Spinal cord (tissue), 10 donors: Measurements from ENCODE around the gene PPA1. TPM values are rescaled to one million over a fixed set of nuclear protein-coding genes. Genes with fewer than 3 reads are reported as not detected.
A peak's percentile ranks its signal among the peaks of the same experiment; 100 is the strongest.
"Not testable (repeated sequence)": the region's sequence is repeated elsewhere in the genome, so short reads cannot be mapped to it uniquely, and the experiment has no call there.

Experiments
- DNase-seq, 6 donors: peaks; one replicate each; pipeline versions ENCODE4 v3.0.0 to v3.0.0-alpha.2; 2013 to 2015; ENCODE audit warnings: low spot score in 6 of 6, low read depth in 4 of 6
- H3K27ac ChIP-seq: one replicate; pipeline ENCODE4 v1.5.1; 2013; ENCODE audit warnings: low read depth, low read length, control low read depth
- H3K27me3 ChIP-seq: one replicate; pipeline ENCODE4 v1.6.1; 2013; ENCODE audit warnings: low read length; ENCODE audit not compliant: control insufficient read depth, insufficient read depth
- H3K36me3 ChIP-seq: one replicate; pipeline ENCODE4 v1.6.1; 2013; ENCODE audit warnings: low read length; ENCODE audit not compliant: control insufficient read depth, insufficient read depth
- H3K4me1 ChIP-seq: one replicate; pipeline ENCODE4 v1.6.1; 2013; ENCODE audit warnings: low read length; ENCODE audit not compliant: control insufficient read depth, insufficient read depth
- H3K4me3 ChIP-seq: one replicate; pipeline ENCODE4 v1.5.1; 2013; ENCODE audit warnings: low read depth, low read length, control low read depth
- H3K9me3 ChIP-seq: one replicate; pipeline ENCODE4 v1.6.1; 2013; ENCODE audit warnings: low read length; ENCODE audit not compliant: control insufficient read depth, insufficient read depth
- WGBS: methylation state at CpG from one replicate; pipeline ENCODE4 v1.1.5; 2013; ENCODE audit warnings: missing lambda C conversion rate; ENCODE audit not compliant: insufficient coverage; 5-methylcytosine and 5-hydroxymethylcytosine counted together
- polyA plus RNA-seq, 2 donors: library from polyadenylated mRNA; unstranded; fragments of 120-200 nt; gene quantifications; one replicate each; pipeline ENCODE4 v1.2.1, GENCODE V29; 2013; ENCODE audit not compliant: insufficient read length in 2 of 2
- small RNA-seq: library from RNA; depleted of rRNA; stranded (forward); fragments of <200 nt; gene quantifications from one replicate; pipeline ENCODE3, GENCODE V24; 2014; ENCODE audit warnings: low replicate concordance
- total RNA-seq, 2 donors: library from RNA; depleted of rRNA in 1 of 2; stranded (reverse); fragments of 120-200 nt in 1 of 2; fragments of >200 nt in 1 of 2; gene quantifications; one replicate each; pipeline versions ENCODE4 v1.2.3 to v1.2.4, GENCODE V29; 2013 to 2014
- donor health status: healthy.

The PPA1 gene
- total and polyA plus RNA-seq, 4 donors: 107 to 175 (median 154) TPM

GRCh38 chr10:70163448-70163847 lies 69.8 kb downstream of the PPA1 start:
- H3K27me3 ChIP-seq: no peaks in the 10 kb centered on the region
- no peaks in the 10 kb centered on the region for H3K9me3 ChIP-seq
- no peak for DNase-seq
- no peak overlapping the region for H3K4me3 ChIP-seq
- no peak overlapping the region for H3K27ac ChIP-seq
- no CpG with 5 or more reads among the region's 4 CpGs for WGBS
- H3K36me3 ChIP-seq: peaks cover 7% of the 10 kb centered on the region
- H3K4me1 ChIP-seq: no peaks in the 10 kb centered on the region

GRCh38 chr10:70162892-70163201 lies 70.4 kb downstream of the PPA1 start:
- DNase-seq: no peak
- H3K27me3 ChIP-seq: no peaks in the 10 kb centered on the region
- H3K27ac ChIP-seq: no peak overlapping the region
- H3K36me3 ChIP-seq: peaks cover 7% of the 10 kb centered on the region
- no peaks in the 10 kb centered on the region for H3K9me3 ChIP-seq
- no peaks in the 10 kb centered on the region for H3K4me1 ChIP-seq
- no CpG with 5 or more reads among the region's 1 CpG for WGBS
- no peak overlapping the region for H3K4me3 ChIP-seq

GRCh38 chr10:70162151-70162891 lies 70.9 kb downstream of the PPA1 start:
- Histone ChIP-seq H3K27ac (no peak overlapping the region), H3K27me3 (no peaks in the 10 kb centered on the region), H3K4me1 (no peaks in the 10 kb centered on the region), H3K9me3 (no peaks in the 10 kb centered on the region), H3K4me3 (no peak overlapping the region), H3K36me3 (peaks cover 7% of the 10 kb centered on the region)
- DNase-seq: no peak
- 60% methylated on average over 1 of the region's 2 CpGs for WGBS

DNA sequence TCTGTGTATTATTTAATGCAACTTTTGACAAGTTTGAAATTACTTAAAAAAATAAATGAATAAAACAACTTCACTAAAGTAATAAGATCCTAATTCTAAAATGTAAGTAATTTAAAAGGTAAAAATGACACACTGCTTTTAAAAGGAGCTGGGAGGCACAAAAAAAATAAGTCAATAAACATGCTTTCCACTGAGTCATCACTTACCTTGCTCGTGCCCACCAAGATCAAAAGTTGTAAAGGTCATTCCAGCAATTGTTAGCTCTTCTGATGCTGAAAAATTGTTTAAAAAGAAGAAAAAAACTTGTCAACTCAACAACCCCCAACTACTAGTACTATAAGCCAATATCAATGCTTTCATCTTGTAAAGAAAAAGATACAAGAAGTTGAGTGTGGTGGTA lies 72.4 kb downstream of the PPA1 start:
- Histone ChIP-seq H3K9me3 (no peaks in the 10 kb centered on the region), H3K36me3 (peaks cover 19% of the 10 kb centered on the region), H3K27ac (no peak overlapping the region), H3K4me3 (no peak overlapping the region), H3K4me1 (no peaks in the 10 kb centered on the region), H3K27me3 (no peaks in the 10 kb centered on the region)
- no peak for DNase-seq
- WGBS: no CpG with 5 or more reads among the region's 1 CpG

- peaks cover 19% of the 10 kb centered on the region for H3K36me3 ChIP-seq
- H3K4me3 ChIP-seq, H3K27me3 ChIP-seq, H3K27ac ChIP-seq, H3K4me1 ChIP-seq, H3K9me3 ChIP-seq, DNase-seq: not testable (repeated sequence)
- WGBS: 83% methylated on average over 1 of the region's 3 CpGs
Observed at GRCh38 chr10:70159366-70159765, 73.9 kb downstream of the PPA1 start.

DNA sequence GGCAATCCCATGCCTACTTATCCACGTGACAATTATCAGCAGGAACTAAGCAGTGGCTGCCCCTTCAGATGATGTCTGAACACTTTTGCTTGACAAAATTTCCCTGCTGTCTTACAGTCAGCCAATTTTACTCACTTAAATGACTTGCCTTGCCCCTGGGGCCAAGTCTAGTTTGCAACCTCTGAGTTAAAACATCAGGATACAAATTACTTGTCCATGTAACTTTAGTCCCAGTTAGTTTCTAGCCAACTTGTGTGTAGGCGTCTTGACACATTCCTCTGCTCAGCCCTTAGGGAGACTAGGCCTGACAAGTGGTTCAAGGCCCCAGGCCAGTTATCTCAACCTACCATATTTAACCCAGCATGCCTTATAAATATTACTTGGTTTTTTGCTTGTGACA lies 75.1 kb downstream of the PPA1 start:
- Histone ChIP-seq H3K27me3 (no peaks in the 10 kb centered on the region), H3K27ac (no peak overlapping the region), H3K36me3 (peaks cover 19% of the 10 kb centered on the region), H3K4me3 (no peak overlapping the region), H3K4me1 (no peaks in the 10 kb centered on the region), H3K9me3 (no peaks in the 10 kb centered on the region)
- 67% methylated on average over 1 of the region's 2 CpGs for WGBS
- DNase-seq: peak in 1 of 6 donors; percentile 19

GRCh38 chr10:70155255-70155838 lies 77.9 kb downstream of the PPA1 start:
- Histone ChIP-seq H3K36me3 (peaks cover 27% of the 10 kb centered on the region), H3K9me3 (no peaks in the 10 kb centered on the region), H3K4me3 (no peak overlapping the region), H3K27ac (no peak overlapping the region), H3K27me3 (no peaks in the 10 kb centered on the region), H3K4me1 (no peaks in the 10 kb centered on the region)
- WGBS: 79% methylated on average over 2 of the region's 3 CpGs
- no peak for DNase-seq

Small RNAs within 50 kb of the gene (small RNA-seq; reads per million reads assigned to genes)
- not detected for gene RPS25P9

Other genes with a start within 250 kb of the PPA1 start
- 10 to 100 TPM; 22.9 to 52.3 TPM for gene MACROH2A2, start 180.6 kb downstream of the PPA1 start, total RNA-seq
- 10 to 100 TPM; 77.5 to 84.2 TPM for gene MACROH2A2, start 180.6 kb downstream of the PPA1 start, polyA plus RNA-seq
- 1 to 10 TPM; 3.3 to 4.2 TPM for gene AIFM2, start 100.6 kb downstream of the PPA1 start, total RNA-seq
- 1 to 10 TPM; 4.5 to 7.8 TPM for gene AIFM2, start 100.6 kb downstream of the PPA1 start, polyA plus RNA-seq
- 1 to 10 TPM; 6.8 to 9.5 TPM for gene TYSND1, start 86.7 kb downstream of the PPA1 start, total RNA-seq
- gene TYSND1, start 86.7 kb downstream of the PPA1 start, polyA plus RNA-seq: 10 to 100 TPM in 1 of 2 donors, 1 to 10 TPM in 1; 8.9 to 13.0 TPM
- 100 to 1,000 TPM; 134 to 192 TPM for gene SAR1A, start 62.9 kb downstream of the PPA1 start, total RNA-seq
- 100 to 1,000 TPM; 110 to 115 TPM for gene SAR1A, start 62.9 kb downstream of the PPA1 start, polyA plus RNA-seq
- 1 to 10 TPM in 1 of 2 donors, under 1 TPM in 1; 0.50 to 1.8 TPM for gene NPFFR1, start 50.6 kb upstream of the PPA1 start, total RNA-seq
- 1 to 10 TPM; 1.5 to 1.7 TPM for gene NPFFR1, start 50.6 kb upstream of the PPA1 start, polyA plus RNA-seq
- gene LRRC20, start 149.2 kb upstream of the PPA1 start, total RNA-seq: 10 to 100 TPM in 1 of 2 donors, 1 to 10 TPM in 1; 7.4 to 13.9 TPM
- 10 to 100 TPM; 27.0 to 29.1 TPM for gene LRRC20, start 149.2 kb upstream of the PPA1 start, polyA plus RNA-seq
- 10 to 100 TPM; 47.6 to 58.4 TPM for gene EIF4EBP2, start 170.7 kb upstream of the PPA1 start, total RNA-seq
- gene EIF4EBP2, start 170.7 kb upstream of the PPA1 start, polyA plus RNA-seq: 10 to 100 TPM; 62.4 to 77.5 TPM
- gene NODAL, start 208.3 kb upstream of the PPA1 start, total RNA-seq: 1 to 10 TPM; 2.1 to 2.2 TPM
- 1 to 10 TPM; 2.6 to 3.1 TPM for gene NODAL, start 208.3 kb upstream of the PPA1 start, polyA plus RNA-seq
- gene PALD1, start 245.3 kb upstream of the PPA1 start, total RNA-seq: 10 to 100 TPM; 10.0 to 26.3 TPM
- 10 to 100 TPM; 23.2 to 25.1 TPM for gene PALD1, start 245.3 kb upstream of the PPA1 start, polyA plus RNA-seq